HepG2 (cell line): ENCODE data around the gene GAN. TPM values are rescaled to one million over a fixed set of nuclear protein-coding genes. Genes with fewer than 3 reads are reported as not detected.

Experiments
- ARNT ChIP-seq: fragments of 450-650 bp; IDR thresholded peaks from 2 replicates; pipeline ENCODE4 v1.6.1; 2017
- ATAD3A ChIP-seq: sonication (generic); formaldehyde crosslinking; IDR thresholded peaks from 2 replicates; pipeline ENCODE4 v1.4.0; 2020; ENCODE audit warnings: missing genetic modification reagents
- ATF3 ChIP-seq: sonication (generic); formaldehyde crosslinking; IDR thresholded peaks from 2 replicates; pipeline ENCODE4 v1.4.0; 2020; ENCODE audit warnings: missing genetic modification reagents
- CAMTA2 ChIP-seq: sonication (generic); formaldehyde crosslinking; IDR thresholded peaks from 2 replicates; pipeline ENCODE4 v1.4.0; 2020; ENCODE audit warnings: mild to moderate bottlenecking, missing genetic modification reagents, borderline replicate concordance
- CREB1 ChIP-seq, 2 experiments: fragments of 450-650 bp in 1 of 2; IDR thresholded peaks; 2 replicates each; pipeline ENCODE4 v1.6.1; 2016 to 2017; ENCODE audit warnings: control low read depth in 1 of 2, mild to moderate bottlenecking in 1 of 2, missing compliant biosample characterization in 1 of 2, missing genetic modification characterization in 1 of 2
- DDIT3 ChIP-seq: sonication (generic); formaldehyde crosslinking; IDR thresholded peaks from 2 replicates; pipeline ENCODE4 v1.4.0; 2020; ENCODE audit warnings: mild to moderate bottlenecking, missing genetic modification reagents
- FOXO1 ChIP-seq: sonication (generic); formaldehyde crosslinking; IDR thresholded peaks from 2 replicates; pipeline ENCODE4 v1.4.0; 2020; ENCODE audit warnings: missing genetic modification reagents
- HBP1 ChIP-seq: IDR thresholded peaks from 2 replicates; pipeline ENCODE4 v1.6.1; 2016; ENCODE audit warnings: low read depth, control low read depth
- MNT ChIP-seq: fragments of 450-650 bp; IDR thresholded peaks from 2 replicates; pipeline ENCODE4 v1.6.1; 2016
- TRAFD1 ChIP-seq: sonication (generic); formaldehyde crosslinking; IDR thresholded peaks from 2 replicates; pipeline ENCODE4 v1.5.1; 2020; ENCODE audit warnings: missing genetic modification reagents, mild to moderate bottlenecking, borderline replicate concordance
- ZBTB7B ChIP-seq: sonication (generic); formaldehyde crosslinking; IDR thresholded peaks from 2 replicates; pipeline ENCODE4 v1.4.0; 2020; ENCODE audit warnings: missing genetic modification reagents
- ZNF264 ChIP-seq: sonication (generic); formaldehyde crosslinking; IDR thresholded peaks from 2 replicates; pipeline ENCODE4 v1.4.0; 2020; ENCODE audit warnings: missing genetic modification reagents
- ZNF350 ChIP-seq: sonication (generic); formaldehyde crosslinking; IDR thresholded peaks from 2 replicates; pipeline ENCODE4 v1.4.0; 2020; ENCODE audit warnings: mild to moderate bottlenecking, low read depth, missing genetic modification reagents, borderline replicate concordance
- ZNF382 ChIP-seq: sonication (generic); formaldehyde crosslinking; IDR thresholded peaks from 2 replicates; pipeline ENCODE4 v1.5.0; 2020; ENCODE audit warnings: missing genetic modification reagents, mild to moderate bottlenecking, borderline replicate concordance
- ZNF512B ChIP-seq: sonication (generic); formaldehyde crosslinking; IDR thresholded peaks from 2 replicates; pipeline ENCODE4 v1.5.1; 2020; ENCODE audit warnings: missing genetic modification reagents, mild to moderate bottlenecking, borderline replicate concordance
- ZNF558 ChIP-seq: sonication (generic); formaldehyde crosslinking; IDR thresholded peaks from 2 replicates; pipeline ENCODE4 v1.9.0; 2022; ENCODE audit warnings: mild to moderate bottlenecking, missing genetic modification reagents, borderline replicate concordance
- ZNF576 ChIP-seq: sonication (generic); formaldehyde crosslinking; IDR thresholded peaks from 2 replicates; pipeline ENCODE4 v1.4.0; 2020; ENCODE audit warnings: mild to moderate bottlenecking, missing genetic modification reagents
- ZSCAN30 ChIP-seq: sonication (generic); formaldehyde crosslinking; IDR thresholded peaks from 2 replicates; pipeline ENCODE4 v1.5.0; 2020; ENCODE audit warnings: mild to moderate bottlenecking, missing genetic modification reagents
- polyA plus RNA-seq, 8 experiments: library from polyadenylated mRNA; depleted of rRNA in 3 of 8; stranded (reverse) in 7 of 8; unstranded in 1 of 8; fragments of >200 nt; fragmentation: Illumina TruSeq in 4 of 8; extraction: Trizol in 4 of 8; gene quantifications; 2 replicates each; pipeline versions ENCODE4 v1.2.1 to v1.2.3, GENCODE V29; 2011 to 2016; ENCODE audit warnings: low read depth in 4 of 8, missing spikeins in 1 of 8, mixed read lengths in 1 of 8; ENCODE audit not compliant: insufficient read depth in 1 of 8
- total RNA-seq, 5 experiments: library from RNA; depleted of rRNA; stranded (reverse); fragments of >200 nt; fragmentation: Illumina TruSeq; extraction: Trizol; gene quantifications; 2 replicates each; pipeline ENCODE4 v1.2.3, GENCODE V29; 2016; ENCODE audit warnings: low read depth in 1 of 5

GAN gene
- total and polyA plus RNA-seq, 2 of the 13 experiments (the other 11 are each of a cell fraction or from before 2014, with no cell fraction given): 4.3 to 11.0 TPM

GRCh38 chr16:81431554-81432353, 117.0 kb downstream of the GAN start (continued):
- no peak for TF ChIP-seq ZNF576 (CRISPR knock-in tag)
- no peak for TF ChIP-seq CREB1 (IDR thresholded peaks at IDR 0.05)
- TF ChIP-seq CREB1 (CRISPR knock-in tag; IDR thresholded peaks at IDR 0.05): no peak
- no peak for TF ChIP-seq TRAFD1
- TF ChIP-seq ZNF264: 0 out of 2 replicates have a peak, but pooled peaks have one; percentile 3
- no peak for TF ChIP-seq ZNF512B (CRISPR knock-in tag)
- TF ChIP-seq ZSCAN30 (CRISPR knock-in tag): no peak
- peak; percentile 50; the same call in 1 of the 2 replicates for TF ChIP-seq ZBTB7B (CRISPR knock-in tag)
- TF ChIP-seq CAMTA2 (CRISPR knock-in tag): no peak
- peak; percentile 35; the same call in 1 of the 2 replicates for TF ChIP-seq ZNF350 (CRISPR knock-in tag)
- TF ChIP-seq ZNF558 (CRISPR knock-in tag): 0 out of 2 replicates have a peak, but pooled peaks have one; percentile 24
- TF ChIP-seq FOXO1 (CRISPR knock-in tag): no peak
- TF ChIP-seq DDIT3: no peak
- TF ChIP-seq HBP1: peak; percentile 62; the same call in 1 of the 2 replicates
- 0 out of 2 replicates have a peak, but pooled peaks have one; percentile 5 for TF ChIP-seq ATF3 (CRISPR knock-in tag)
- no peak for TF ChIP-seq ATAD3A
- no peak for TF ChIP-seq ARNT
- no peak for TF ChIP-seq ZNF382 (CRISPR knock-in tag)
- TF ChIP-seq MNT: no peak
